T-helper 17 cell (primary cell): ENCODE data around the gene DND1. TPM values are rescaled to one million over a fixed set of nuclear protein-coding genes. Genes with fewer than 3 reads are reported as not detected.
"Not testable (repeated sequence)": the region's sequence is repeated elsewhere in the genome, so short reads cannot be mapped to it uniquely, and the experiment has no call there.

ENCODE experiments used
- ATAC-seq: fragments of 150-1000 bp; cut with Tn5 transposase; 2 replicates; pipeline ENCODE4 v1.10.0; 2021; ENCODE audit warnings: mild to moderate bottlenecking, moderate library complexity
- DNase-seq, 3 donors: peaks; one replicate each; pipeline versions ENCODE4 v3.0.0 to v3.0.0-alpha.2; 2020 to 2021
- H3K9me3 ChIP-seq: one replicate; pipeline ENCODE4 v1.7.0; 2013; ENCODE audit warnings: low read length, mild to moderate bottlenecking; ENCODE audit not compliant: control insufficient read depth, poor library complexity, severe bottlenecking
- H3K27ac Mint-ChIP-seq: one replicate; pipeline ENCODE4 v1.8.0; 2022; ENCODE audit warnings: mild to moderate bottlenecking, moderate library complexity, mixed read lengths
- H3K27me3 Mint-ChIP-seq: one replicate; pipeline ENCODE4 v1.8.0; 2022; ENCODE audit warnings: mixed read lengths
- H3K36me3 Mint-ChIP-seq: one replicate; pipeline ENCODE4 v1.8.0; 2022; ENCODE audit warnings: low read depth, mixed read lengths
- H3K4me1 Mint-ChIP-seq: one replicate; pipeline ENCODE4 v1.8.0; 2022; ENCODE audit warnings: mild to moderate bottlenecking, mixed read lengths
- H3K4me3 Mint-ChIP-seq: one replicate; pipeline ENCODE4 v1.8.0; 2022; ENCODE audit warnings: mild to moderate bottlenecking, moderate library complexity, mixed read lengths
- total RNA-seq, 4 donors: library from RNA in 2 of 4; stranded (reverse) in 2 of 4; gene quantifications; one replicate each; pipeline ENCODE4 v1.2.3 and lab custom pipeline; 2022 to 2026

DND1 gene
- 1 to 10 TPM; 1.2 to 1.9 TPM for total RNA-seq
- total RNA-seq (lab: John Stamatoyannopoulos, UW): 1.1 to 2.4 reads per million in 2 donors

DNA sequence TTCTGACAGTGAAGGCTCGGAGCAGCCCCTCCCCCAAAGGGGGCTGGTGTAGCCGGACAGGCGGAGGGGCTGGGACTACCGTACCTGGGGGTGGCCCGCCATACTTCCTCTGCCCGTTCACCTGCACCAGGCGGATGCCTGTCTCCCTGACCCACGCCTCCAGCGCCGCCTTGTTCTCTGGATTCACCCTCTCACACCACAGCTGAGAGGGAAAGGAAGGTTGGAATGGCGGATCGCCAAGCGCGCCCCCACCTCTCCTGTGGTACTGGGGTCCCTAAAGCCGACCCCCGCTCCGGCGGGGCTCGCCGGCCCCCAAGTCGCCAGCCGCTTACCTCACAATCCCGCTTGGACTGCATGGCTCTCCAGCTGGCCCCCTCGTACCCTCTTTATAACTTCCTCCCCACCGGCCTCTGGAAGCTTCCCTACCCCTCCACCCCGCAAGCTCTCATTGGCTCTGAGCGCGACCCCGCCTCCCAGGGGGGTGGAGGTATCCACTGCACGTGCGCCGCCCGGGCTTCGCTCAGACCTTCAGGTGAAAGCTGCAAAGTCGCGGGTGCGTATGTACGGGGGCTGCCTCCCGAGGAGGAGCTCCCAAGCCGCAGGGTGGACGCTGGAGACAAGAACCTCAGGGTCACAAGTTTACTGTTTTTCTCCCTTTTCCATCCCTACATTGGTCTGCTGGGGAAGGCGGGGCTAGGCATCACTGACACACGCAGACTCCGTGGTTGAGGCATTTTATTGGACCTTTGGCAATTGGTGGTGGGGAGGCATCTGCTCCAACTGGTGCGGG lies at the start of gene DND1:
Gene DND1, minus strand, starts transcription at position 390 of the 790 bp plus-strand sequence. Its CDS starts 34 bp downstream, at position 356.
- no peaks in the 10 kb centered on the region for H3K9me3 ChIP-seq
- Mint-ChIP-seq H3K4me3 (no peak within 1 kb of the TSS), H3K4me1 (no peaks in the 10 kb centered on the region), H3K27me3 (no peaks in the 10 kb centered on the region), H3K36me3 (peaks cover 2% of the 10 kb centered on the region), H3K27ac (peak within 1 kb of the TSS; percentile 3)
- DNase-seq (no peak), ATAC-seq (no peak)

GRCh38 chr5:140721395-140721794 lies 48.0 kb upstream of the DND1 start:
- H3K9me3 ChIP-seq, DNase-seq, H3K4me3 Mint-ChIP-seq, H3K27ac Mint-ChIP-seq, H3K36me3 Mint-ChIP-seq, ATAC-seq: not testable (repeated sequence)
- H3K4me1 Mint-ChIP-seq: peaks cover 15% of the 10 kb centered on the region
- peaks cover 14% of the 10 kb centered on the region for H3K27me3 Mint-ChIP-seq

DNA sequence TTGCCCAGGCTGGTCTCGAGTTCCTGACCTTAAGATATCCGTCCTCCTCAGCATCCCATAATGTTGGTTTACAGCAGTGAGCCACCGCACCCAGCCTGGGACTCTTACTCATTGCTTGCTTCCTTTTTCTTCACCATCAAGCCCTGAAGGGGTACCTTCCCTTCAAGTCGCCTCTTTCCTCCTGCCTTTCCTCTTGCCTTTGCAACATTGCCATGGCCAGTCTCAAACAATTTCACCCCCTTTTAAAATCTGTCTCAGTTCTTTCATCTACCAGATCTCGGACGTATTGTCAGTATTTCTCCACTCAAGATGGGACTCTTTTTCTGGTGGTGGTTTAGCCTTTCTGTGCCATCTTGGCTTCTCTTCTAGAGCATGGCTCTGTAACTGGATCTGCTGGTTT lies 47.4 kb upstream of the DND1 start:
- H3K4me1 Mint-ChIP-seq: peaks cover 11% of the 10 kb centered on the region
- peak; percentile 10 for ATAC-seq
- H3K27ac Mint-ChIP-seq: not testable (repeated sequence)

GRCh38 chr5:140718266-140718592 lies 44.9 kb upstream of the DND1 start:
- peaks cover 14% of the 10 kb centered on the region for H3K27me3 Mint-ChIP-seq
- peaks cover 10% of the 10 kb centered on the region for H3K4me1 Mint-ChIP-seq
- H3K9me3 ChIP-seq: no peaks in the 10 kb centered on the region
- DNase-seq: no peak
- no peak for ATAC-seq
- peaks cover 2% of the 10 kb centered on the region for H3K36me3 Mint-ChIP-seq
- no peak overlapping the region for H3K27ac Mint-ChIP-seq
- H3K4me3 Mint-ChIP-seq: peak overlapping the region; percentile 66

More for the DNA sequence above, 47.4 kb upstream of the DND1 start:
- not testable (repeated sequence) for H3K36me3 Mint-ChIP-seq, DNase-seq, H3K9me3 ChIP-seq
- H3K27me3 Mint-ChIP-seq: peaks cover 14% of the 10 kb centered on the region
- H3K4me3 Mint-ChIP-seq: peak overlapping the region; percentile 31

GRCh38 chr5:140716238-140716637 lies 42.9 kb upstream of the DND1 start:
- DNase-seq, H3K9me3 ChIP-seq, H3K4me3 Mint-ChIP-seq, H3K36me3 Mint-ChIP-seq, H3K27ac Mint-ChIP-seq, ATAC-seq, H3K27me3 Mint-ChIP-seq: not testable (repeated sequence)
- peaks cover 19% of the 10 kb centered on the region for H3K4me1 Mint-ChIP-seq

GRCh38 chr5:140713562-140714094 lies 40.3 kb upstream of the DND1 start:
- H3K9me3 ChIP-seq: no peaks in the 10 kb centered on the region
- Mint-ChIP-seq H3K27ac (peak overlapping the region; percentile 65), H3K4me1 (peaks cover 27% of the 10 kb centered on the region), H3K4me3 (no peak overlapping the region), H3K27me3 (no peaks in the 10 kb centered on the region), H3K36me3 (no peaks in the 10 kb centered on the region)
- no peak for DNase-seq
- no peak for ATAC-seq

DNA sequence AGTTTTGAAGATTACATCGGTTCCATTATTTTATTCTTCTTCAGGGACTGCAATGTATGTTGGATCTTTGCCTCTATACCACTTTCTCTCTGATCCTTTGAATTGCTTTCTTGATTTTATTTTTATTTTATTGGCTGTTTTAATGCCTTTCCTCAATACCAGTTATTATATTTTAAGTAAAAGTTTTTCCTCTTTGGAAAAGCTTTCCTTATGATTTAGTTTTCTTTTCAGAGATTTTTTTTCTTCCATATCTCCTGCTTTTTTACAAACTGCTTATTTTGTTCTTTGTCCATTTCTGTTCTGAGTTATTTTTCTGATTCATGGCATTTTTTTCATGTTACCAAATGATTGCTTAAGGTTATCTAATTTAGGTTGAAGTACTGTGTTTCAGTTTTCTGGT lies 38.4 kb upstream of the DND1 start:
- Mint-ChIP-seq H3K27ac (peak overlapping the region; percentile 99), H3K27me3 (no peaks in the 10 kb centered on the region), H3K4me3 (peak overlapping the region; percentile 95), H3K36me3 (no peaks in the 10 kb centered on the region), H3K4me1 (peaks cover 22% of the 10 kb centered on the region)
- DNase-seq (no peak), ATAC-seq (no peak)
- no peaks in the 10 kb centered on the region for H3K9me3 ChIP-seq

DNA sequence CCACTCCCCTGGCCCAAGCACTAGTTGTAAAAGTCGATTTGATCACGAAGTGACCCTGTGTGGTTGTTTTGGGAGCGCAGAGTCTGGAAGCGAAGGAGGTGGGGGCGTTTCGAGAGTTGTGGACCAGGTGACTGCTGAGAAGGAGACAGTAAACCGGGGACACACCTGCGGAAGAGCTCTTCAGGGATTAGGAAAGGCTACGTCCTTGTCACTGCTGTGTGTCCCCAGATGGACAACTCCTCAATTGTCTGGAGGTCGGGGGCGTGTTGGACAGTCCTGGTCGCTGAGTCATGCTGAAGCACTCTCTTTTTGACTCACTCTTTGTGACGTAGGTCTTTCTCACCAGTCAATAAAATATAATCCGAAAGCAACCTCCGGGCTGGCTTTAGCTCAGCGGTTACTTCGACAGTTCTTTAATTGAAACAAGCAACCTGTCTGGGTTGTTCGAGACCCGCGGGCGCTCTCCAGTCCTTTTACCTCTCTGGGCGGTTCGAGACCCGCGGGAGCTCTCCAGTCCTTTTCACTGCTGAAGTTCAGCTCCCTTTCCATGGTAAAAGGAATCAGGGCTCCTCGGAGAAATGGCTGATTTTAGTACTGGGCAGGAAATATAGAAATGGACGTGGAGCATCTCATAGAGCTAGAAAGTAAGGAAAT lies 37.6 kb upstream of the DND1 start:
- peaks cover 2% of the 10 kb centered on the region for H3K36me3 Mint-ChIP-seq
- peak overlapping the region; percentile 95 for H3K4me3 Mint-ChIP-seq
- H3K27ac Mint-ChIP-seq: peak overlapping the region; percentile 99
- DNase-seq: peak; percentile 41 to 75 (median 72)
- peak; percentile 86 for ATAC-seq
- no peaks in the 10 kb centered on the region for H3K27me3 Mint-ChIP-seq
- H3K9me3 ChIP-seq: no peaks in the 10 kb centered on the region
- peaks cover 23% of the 10 kb centered on the region for H3K4me1 Mint-ChIP-seq

DNA sequence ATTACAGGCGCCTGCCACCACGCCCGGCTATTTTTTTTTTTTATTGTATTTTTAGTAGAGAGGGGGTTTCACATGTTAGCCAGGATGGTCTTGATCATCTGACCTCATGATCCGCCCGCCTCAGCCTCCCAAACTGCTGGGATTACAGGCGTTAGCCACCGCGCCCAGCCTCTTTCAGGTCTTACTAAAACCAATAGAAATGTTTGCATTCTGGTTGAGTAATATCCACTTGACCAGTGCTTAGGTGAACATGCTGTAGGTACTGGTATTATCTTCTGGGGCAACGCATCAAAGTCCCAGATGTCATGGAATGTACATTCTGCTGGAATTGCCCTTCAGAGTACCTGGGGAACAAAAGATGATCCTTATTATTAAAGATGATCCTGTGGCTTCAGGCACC lies 35.4 kb upstream of the DND1 start:
- H3K9me3 ChIP-seq, ATAC-seq, DNase-seq, H3K27me3 Mint-ChIP-seq, H3K4me3 Mint-ChIP-seq: not testable (repeated sequence)
- Mint-ChIP-seq H3K4me1 (peaks cover 28% of the 10 kb centered on the region), H3K36me3 (peaks cover 13% of the 10 kb centered on the region), H3K27ac (peak overlapping the region; percentile 99)

GRCh38 chr5:140707812-140708211 lies 34.4 kb upstream of the DND1 start:
- Mint-ChIP-seq H3K27ac (no peak overlapping the region), H3K4me1 (peaks cover 24% of the 10 kb centered on the region), H3K36me3 (peaks cover 14% of the 10 kb centered on the region), H3K4me3 (no peak overlapping the region), H3K27me3 (no peaks in the 10 kb centered on the region)
- H3K9me3 ChIP-seq: no peaks in the 10 kb centered on the region
- ATAC-seq: no peak
- no peak for DNase-seq

GRCh38 chr5:140700177-140701144 lies 27.1 kb upstream of the DND1 start, which contains the start of gene ZMAT2:
Gene ZMAT2 (plus strand): TSS chr5:140700447. CDS start chr5:140700461, 14 bp downstream.
- H3K27me3 Mint-ChIP-seq: no peaks in the 10 kb centered on the region
- H3K27ac Mint-ChIP-seq: peak within 1 kb of the TSS; percentile 100
- ATAC-seq (peak; percentile 99), DNase-seq (peak; percentile 80 to 88 (median 85))
- peaks cover 25% of the 10 kb centered on the region for H3K4me1 Mint-ChIP-seq
- H3K36me3 Mint-ChIP-seq: peaks cover 24% of the 10 kb centered on the region
- H3K4me3 Mint-ChIP-seq: peak within 1 kb of the TSS; percentile 98
- no peaks in the 10 kb centered on the region for H3K9me3 ChIP-seq

- peaks cover 27% of the 10 kb centered on the region for H3K4me1 Mint-ChIP-seq
- H3K9me3 ChIP-seq: no peaks in the 10 kb centered on the region
- H3K27me3 Mint-ChIP-seq: no peaks in the 10 kb centered on the region
- no peak for DNase-seq
- H3K4me3 Mint-ChIP-seq: no peak overlapping the region
- H3K27ac Mint-ChIP-seq: no peak overlapping the region
- peaks cover 17% of the 10 kb centered on the region for H3K36me3 Mint-ChIP-seq
- ATAC-seq: no peak
Measured at GRCh38 chr5:140696891-140697492, 23.6 kb upstream of the DND1 start.
